ENCODE data around the gene HPX.
"Not testable (repeated sequence)": the region's sequence is repeated elsewhere in the genome, so short reads cannot be mapped to it uniquely, and the experiment has no call there.

The HPX gene

DNA sequence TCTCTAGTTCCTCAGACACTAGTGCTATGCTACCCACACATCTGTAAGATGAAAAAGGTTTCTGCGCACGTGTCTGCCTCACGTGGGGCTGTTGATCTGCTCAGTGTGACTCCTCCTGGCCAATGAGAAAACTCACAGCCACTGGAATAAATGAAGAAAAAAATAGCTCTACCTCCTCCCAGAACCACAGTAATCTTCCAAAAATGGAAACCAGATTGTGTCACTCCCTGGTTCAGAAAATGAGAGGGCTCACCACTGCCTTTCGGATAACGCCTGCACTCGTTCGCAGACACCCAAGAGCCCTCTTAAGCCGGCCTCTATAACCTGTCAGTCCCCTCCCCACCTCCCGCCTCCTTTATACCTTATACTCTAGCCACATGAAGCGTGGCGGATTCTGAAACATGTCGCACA is 27.0 kb downstream of the HPX start:
- DNase-seq: no peak

DNA sequence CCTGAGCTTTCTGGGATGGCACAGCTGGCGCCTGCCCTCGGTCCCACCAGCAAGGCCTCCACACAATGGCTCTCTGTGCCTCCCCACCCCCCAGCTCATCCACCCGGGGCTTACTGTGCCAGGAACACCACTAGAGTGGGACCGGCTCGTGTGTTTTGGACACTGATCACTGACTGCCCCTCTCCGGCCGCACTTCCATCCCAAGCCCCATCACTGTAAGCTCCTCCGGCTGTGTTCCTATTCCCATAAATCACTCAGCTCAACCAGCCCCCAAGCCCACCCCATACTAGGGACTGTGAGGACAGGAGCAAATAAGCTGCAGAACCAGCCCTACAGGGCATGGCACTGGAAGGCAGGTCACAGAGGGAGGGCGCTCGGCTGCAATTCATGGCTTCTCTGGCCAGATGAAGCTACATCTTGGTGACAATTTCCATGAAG is 29.2 kb downstream of the HPX start:
- DNase-seq: no peak

DNA sequence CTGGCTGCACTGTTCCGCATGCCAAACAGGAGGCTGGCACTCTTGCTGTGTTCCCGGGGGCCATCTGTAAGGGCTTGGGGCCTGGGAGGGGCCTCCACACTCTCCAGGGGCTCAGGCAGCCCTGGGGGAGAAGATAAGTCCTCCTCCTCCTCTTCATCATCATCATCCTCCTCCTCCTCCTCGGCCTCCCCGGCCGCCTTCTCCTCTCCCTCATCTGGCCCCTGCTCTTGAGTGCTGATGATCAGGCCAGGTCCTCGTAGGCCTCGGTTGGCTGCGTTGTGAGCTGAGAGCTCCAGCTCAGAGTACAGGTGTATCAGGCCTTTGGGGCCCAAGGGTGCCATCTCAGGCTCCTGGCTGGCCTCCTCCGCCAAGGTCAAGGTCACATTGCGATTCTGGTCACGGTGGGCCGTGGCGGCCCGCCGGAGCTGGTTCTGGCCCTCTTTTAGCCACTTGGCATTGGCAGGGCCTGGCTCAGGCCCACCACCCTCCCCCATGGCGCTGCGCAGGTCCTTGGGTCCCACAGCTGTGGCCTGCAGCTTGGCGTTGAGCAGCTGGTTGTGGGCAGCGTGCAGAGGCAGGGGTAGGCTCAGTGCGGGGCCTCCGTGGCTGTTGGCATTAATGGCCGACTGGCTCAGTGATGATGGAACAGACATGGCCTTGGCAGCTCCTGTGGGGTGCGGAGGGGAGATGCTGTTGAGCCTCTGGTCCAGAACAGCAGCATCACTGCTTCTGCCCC is 29.9 kb downstream of the HPX start:
- DNase-seq: no peak

DNA sequence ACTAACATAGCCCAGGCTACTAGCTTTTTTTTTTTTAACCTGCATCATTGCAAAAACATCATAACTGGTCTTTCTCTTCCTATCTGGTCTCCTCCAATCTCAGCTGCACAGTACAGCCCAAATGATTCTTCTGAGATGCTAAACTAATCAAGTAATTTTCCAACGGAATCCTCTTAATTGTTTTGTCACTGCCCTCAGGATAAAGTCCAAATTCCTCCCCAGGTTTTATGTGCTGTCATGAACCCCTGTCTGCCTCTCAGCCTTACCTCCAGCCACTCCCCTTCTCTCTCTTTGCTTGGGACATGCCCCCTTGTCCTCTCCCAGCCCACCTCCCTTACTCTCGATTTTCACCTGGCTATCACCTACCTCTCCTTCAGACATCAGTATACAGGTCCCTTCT is 34.4 kb downstream of the HPX start:
- DNase-seq: no peak

DNA sequence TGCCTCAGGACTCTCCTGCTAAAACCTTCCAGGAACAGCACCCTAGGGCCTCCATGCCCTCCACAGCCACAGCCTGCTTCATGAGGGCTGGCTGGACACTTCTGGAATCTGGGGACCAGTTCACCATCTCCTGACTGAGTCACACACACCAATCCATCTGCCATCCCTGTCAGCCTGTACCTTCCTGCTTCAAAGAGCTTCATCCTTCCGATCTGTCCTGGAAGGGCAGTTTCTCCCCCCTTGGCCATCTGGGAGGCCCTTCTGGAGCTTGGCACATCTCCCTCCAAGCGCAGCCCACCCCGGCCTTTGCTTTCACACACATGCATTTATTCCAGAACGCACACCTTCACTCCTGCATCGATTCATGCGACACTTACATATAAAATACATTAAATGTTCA is 34.9 kb downstream of the HPX start:
- DNase-seq: no peak

DNA sequence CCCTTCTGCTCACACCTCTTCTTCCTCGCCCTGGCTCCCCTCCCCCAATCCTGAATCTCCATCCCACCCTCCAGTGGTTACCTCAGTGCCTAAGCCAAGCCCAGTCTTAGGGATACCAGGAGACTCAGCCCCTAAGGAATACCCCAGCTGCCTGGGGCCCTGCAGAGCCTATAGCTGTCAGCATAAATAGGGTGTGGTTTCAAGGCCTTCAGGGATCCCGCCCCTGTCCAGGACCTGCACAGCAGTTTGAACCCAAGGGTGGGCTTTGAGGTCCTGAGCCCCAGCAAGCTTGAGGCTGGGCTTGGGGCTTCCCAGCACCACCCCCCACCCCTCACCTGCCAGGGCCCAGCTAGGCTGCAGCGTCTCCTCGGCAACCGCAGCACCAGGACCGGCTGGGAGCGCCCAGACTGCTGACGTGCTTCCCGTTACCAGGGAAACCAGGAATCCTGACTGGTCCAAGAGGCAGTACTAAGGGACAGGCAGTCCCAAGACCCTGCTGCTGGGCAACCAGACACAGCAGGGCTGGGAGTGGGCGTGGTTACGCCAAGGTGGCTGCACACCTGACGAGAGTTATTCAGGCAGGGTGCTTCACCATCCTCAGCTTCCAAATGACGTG is 35.6 kb downstream of the HPX start:
- no peak for DNase-seq

DNA sequence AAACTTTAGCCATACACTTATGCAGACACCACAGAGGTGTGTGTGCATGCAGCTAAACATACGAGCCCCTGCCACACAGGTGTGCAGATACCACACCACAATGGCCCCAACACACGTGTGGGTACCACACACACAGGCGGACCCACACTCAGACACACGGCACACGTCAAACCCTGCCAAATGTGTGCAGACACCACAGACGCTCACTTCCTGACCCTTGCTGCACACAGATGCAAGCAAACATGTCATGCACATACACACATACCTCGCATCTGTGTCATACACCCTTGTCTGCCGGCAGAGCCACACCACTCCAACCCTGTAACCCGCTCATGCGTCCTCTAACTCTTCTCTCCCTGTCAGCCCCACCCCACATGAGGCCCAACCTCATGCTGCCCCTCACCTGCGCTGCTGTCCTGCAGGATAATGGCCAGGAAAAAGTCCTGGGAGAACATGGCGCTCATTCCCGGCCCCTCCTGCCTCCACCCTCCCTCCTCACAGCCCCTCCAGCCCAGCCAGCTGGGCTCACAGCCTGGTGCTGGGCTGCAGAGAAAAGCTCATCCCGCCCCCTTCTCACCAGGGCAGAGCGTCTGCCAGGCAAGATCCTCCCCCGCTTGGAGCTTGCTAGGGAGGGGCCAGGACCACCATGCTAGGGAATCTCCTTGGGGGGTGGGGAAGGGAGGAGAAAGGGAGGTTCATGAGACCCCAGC is 36.3 kb downstream of the HPX start:
- DNase-seq: no peak

DNA sequence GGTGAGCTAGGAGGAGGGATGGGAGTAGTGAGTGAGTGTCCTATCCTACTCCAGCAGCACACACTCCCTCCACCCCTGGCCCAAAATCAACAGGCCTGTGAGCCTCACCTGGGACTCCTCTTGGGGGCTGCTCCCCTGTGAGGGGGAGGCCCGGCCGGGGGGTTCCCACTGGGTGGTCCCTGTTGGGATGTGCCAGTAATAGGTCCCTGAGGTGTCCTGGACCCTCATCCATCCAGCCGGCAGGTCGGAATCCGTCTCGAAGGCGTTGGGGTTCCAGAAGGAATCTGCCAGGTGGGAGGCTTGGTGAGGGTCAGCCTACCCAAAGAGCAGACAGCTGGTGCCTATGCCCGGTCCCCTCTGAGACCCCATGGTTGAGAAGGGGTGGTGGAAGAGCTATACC is 37.2 kb downstream of the HPX start:
- no peak for DNase-seq

DNA sequence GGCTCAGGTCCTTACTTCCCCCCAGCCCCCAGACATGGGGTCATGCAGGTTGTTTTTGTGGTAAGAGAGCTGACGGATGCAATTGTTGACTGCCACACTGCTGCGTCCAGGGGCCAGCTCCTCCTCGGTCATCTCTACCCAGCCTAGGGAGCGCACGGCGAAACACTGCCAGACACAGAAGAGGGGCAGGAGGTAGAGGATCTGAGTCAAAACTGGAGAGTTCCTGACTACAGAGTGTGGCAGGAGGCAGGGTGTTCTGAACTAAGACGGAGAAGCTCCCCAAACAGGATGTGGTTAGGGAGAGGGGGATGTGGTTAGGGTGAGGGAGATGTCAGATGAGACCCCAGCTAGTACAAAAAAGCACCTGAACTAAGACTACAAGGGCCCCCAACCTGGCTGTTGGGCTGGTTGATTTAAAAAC is 38.2 kb downstream of the HPX start:
- DNase-seq: no peak

DNA sequence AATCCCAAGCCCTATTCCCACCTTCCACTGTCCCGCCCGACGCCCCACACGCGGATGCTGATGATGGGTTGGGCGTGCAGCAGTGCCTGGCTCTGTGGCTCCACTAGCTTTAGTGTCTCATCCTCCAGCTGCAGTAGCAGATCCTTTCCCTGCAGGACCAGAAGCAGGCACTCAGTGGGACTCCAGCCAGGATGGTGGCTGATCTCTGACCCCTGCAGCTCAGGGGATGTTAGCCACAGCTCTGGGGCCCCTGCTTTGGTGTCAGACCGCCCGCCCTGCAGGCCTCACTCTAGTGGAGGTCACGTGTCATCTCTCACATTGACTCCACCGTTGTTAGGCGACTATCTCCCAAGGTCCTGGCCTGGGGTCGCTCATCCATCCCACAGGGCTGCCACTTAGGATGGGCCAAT is 38.7 kb downstream of the HPX start:
- no peak for DNase-seq

DNA sequence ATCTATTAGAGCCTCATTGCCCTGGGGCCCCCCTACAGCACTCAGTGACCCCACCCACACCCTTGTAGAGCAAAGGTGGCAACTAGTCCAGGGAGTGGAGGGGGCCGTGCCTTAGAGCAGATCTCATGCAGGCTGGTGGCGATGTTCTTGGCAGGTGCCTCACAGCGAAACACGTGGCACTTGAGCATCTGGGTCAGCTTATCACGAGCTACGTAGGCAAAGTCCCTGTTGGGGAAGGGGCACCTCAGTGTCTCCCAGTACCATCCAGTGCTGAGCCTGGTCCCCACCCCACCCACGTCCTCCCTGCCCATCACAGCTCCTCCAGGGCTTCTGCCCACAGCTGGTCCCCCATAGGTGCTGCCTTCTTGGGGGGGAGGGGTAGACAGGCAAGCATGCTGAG is 39.3 kb downstream of the HPX start:
- DNase-seq: no peak

DNA sequence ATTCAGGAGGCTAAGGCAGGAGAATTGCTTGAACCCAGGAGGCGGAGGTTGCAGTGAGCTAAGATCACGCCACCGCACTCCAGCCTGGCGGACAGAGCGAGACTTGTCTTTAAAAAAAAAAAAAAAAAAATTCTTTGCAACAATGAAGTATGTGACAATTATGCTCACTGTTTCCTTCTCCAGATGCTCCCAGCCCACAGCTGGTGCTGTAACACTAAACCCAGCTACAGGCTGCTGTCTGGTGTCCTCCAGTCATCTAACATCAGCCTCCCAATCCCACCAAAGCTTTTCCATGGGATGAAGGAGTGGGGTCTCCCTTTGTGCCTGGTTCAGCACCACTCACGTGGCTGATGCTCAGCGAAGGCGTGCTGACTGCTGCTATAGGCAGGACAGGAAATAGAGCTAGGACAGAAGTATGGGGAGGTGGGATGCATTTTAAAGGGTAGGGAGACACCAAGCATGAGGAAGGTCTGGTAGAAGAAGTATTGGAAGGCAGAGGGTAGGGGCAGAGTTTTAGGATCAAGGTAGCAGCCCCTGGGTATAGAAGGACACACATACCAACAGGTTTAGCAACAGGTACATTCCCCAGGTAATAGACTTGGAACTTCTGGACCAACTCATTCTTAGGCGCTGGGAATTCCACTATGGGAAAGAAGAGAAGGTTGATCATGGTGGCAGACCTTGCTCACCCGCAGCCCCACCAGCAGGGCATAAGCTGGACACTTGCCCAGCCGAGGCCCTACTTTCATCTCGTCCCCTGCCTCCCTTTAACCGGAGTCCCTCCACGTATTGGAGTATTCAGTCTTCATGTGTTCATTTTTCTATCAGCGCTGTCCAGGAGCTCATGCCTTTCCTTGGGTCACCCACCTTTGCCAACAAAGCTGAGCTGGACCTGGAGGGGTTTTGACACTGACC is 40.1 kb downstream of the HPX start:
- DNase-seq: no peak

DNA sequence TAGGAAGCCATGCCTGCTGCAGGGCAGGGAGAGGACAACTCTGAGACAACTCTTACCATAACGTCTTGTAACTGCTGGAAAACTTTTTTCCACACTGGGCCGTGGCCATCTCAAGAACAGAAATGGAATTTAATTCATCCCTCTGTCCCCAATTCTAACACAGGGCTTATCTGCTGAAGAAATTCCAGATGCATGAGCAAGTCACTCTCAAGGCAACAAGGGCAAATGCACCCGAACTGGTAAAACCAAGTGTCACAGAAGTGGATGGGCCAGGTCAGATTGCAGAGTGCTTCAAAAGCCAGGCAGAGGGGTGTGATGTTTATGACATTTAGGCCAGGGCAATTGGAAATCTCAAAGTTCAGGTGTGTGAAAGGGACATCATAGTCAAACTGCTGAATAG is 43.2 kb downstream of the HPX start:
- DNase-seq: no peak

DNA sequence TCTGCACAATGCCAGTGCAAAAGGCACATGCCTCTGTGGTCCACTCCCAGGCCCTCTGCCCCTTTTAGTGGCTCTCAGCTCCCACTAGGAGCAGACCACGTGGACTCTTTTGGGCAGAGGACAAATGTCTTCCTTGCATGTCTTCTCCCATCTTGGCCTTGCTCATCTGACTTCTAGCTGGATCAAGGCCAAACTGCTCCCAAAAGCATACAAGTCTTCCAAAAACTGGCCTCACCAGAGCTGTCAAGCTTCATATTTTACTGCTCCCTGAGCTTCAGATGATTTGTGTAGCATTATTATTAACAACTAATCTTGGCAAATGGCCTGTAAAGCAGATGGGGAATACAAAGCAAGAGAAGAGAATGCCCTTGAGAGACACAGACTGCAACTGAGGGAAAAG is 43.6 kb downstream of the HPX start:
- DNase-seq: no peak

DNA sequence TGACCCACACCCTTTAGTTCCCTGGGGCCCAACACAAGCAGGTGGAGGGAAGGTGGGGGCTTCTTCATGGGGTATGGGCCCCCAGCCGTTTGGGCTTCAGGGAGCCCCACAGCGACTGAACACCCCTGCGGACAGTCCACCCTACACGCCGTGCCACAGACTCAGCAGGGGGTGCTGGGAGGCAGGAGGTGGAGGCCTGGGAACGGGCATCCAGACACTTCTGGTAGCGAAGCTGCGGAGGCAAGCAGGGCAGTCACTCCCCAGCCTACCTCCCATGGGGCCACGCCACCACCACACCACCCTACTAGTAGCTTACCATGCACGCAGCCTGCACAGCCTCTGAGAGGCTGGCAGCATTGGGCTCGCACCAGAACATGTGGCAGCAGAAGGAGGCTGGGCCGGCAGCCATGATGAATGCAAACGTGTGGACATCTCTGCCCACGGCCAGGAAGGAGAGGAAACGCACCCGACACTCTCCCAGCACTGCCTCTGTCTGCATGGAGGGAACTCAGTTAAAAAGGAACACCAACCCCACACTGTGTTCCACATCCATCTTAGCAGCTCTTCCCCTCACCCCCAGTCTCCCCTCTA is 45.2 kb downstream of the HPX start:
- DNase-seq: no peak

DNA sequence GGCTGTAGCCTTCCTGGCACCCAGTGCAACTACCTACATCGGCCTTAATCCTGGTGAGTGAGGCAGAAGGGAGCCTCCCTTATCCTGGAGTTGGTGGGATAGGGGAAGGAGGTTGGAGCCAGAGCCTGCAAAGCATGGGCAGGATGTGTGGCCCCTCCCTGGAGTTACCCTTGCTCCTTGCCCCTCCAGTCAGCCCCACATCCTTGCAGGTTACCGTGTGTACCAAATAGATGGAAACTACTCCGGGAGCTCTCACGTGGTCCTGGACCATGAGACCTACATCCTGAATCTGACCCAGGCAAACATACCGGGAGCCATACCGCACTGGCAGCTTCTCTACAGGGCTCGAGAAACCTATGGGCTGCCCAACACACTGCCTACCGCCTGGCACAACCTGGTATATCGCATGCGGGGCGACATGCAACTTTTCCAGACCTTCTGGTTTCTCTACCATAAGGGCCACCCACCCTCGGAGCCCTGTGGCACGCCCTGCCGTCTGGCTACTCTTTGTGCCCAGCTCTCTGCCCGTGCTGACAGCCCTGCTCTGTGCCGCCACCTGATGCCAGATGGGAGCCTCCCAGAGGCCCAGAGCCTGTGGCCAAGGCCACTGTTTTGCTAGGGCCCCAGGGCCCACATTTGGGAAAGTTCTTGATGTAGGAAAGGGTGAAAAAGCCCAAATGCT is 46.7 kb downstream of the HPX start:
- no peak for DNase-seq

DNA sequence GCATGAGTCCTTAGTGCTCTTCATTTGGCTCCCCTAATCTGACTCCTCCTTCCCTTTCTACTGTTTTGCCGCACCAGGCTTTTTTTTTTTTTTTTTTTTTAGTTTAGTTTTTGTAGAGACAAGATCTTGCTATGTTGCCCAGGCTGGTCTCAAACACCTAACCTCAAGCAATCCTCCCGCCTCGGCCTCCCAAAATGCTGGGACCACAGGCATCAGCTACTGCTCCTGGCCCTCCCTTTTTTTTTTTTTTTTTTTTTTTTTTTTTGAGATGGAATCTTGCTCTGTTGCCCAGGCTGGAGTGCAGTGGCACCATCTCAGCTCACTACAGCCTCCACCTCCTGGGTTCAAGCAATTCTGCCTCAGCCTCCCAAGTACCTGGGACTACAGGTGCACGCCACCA is 48.5 kb downstream of the HPX start:
- DNase-seq: not testable (repeated sequence)

DNA sequence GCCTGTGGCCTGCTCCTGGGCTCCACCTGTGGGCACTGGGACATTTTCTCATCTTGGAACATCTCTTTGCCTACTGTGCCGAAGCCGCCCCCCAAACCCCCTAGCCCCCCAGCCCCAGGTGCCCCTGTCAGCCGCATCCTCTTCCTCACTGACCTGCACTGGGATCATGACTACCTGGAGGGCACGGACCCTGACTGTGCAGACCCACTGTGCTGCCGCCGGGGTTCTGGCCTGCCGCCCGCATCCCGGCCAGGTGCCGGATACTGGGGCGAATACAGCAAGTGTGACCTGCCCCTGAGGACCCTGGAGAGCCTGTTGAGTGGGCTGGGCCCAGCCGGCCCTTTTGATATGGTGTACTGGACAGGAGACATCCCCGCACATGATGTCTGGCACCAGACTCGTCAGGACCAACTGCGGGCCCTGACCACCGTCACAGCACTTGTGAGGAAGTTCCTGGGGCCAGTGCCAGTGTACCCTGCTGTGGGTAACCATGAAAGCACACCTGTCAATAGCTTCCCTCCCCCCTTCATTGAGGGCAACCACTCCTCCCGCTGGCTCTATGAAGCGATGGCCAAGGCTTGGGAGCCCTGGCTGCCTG is 49.2 kb downstream of the HPX start:
- DNase-seq: peak; percentile 12

DNA sequence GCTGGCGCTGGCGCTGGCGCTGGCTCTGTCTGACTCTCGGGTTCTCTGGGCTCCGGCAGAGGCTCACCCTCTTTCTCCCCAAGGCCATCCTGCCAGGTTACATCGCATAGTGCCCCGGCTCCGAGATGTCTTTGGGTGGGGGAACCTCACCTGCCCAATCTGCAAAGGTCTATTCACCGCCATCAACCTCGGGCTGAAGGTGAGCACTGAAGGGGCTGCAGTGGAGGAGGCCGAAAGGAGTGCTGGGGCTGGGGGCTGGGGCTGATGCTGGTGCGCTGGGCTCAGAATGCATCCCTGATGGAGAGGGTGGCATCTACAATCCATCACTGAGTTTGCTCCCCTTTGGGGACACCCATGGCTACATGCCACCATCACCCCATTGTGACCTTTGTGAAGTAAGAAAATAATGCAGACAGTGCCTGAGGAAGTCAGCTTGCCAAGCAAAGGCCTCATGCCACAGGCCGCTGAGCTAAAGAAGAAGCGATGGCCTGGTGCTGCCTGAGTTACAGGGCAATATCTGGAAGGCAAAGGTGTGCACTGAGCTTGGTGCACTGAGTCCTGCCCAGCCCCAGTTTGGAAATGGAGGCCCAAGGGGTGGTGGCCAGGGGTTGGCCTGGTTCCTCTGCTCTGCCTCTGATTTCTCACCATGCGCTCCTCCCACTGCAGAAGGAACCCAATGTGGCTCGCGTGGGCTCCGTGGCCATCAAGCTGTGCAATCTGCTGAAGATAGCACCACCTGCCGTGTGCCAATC is 49.9 kb downstream of the HPX start:
- DNase-seq: no peak

DNA sequence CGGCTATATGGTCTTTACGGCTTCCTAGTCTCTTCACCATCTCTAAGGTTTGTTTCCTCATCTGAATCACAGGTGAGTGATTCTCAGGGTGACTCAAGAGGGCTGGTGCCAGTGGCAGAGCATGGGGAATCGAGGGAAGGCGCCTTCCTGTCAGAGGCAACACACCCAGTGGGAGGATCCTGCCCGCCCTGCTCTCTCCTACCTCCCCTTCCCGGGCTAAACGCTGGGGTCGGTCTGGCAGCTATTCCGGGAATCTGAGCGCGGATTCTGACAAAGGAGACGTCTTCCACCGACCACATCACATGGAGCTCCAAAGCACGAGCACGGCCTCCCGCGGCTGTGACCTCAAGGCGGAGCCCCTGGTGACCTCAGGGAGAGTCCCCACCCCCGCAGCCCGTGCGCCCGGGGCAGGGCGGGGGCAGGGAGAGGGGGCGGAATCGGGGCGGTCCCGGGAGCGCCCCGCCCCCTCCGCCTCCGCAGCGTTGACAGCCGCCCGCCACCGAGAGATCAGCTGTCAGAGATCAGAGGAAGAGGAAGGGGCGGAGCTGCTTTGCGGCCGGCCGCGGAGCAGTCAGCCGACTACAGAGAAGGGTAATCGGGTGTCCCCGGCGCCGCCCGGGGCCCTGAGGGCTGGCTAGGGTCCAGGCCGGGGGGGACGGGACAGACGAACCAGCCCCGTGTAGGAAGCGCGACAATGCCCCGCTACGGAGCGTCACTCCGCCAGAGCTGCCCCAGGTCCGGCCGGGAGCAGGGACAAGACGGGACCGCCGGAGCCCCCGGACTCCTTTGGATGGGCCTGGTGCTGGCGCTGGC is 50.7 kb downstream of the HPX start, which contains the start of gene SMPD1:
Gene SMPD1, plus strand, starts transcription at position 570 of the 813 bp plus-strand sequence. Its CDS starts 125 bp downstream, at position 695.
- DNase-seq: peak; percentile 92
